Uterus (tissue), 4 donors: ENCODE measurements around the gene MID1. TPM values are rescaled to one million over a fixed set of nuclear protein-coding genes. Genes with fewer than 3 reads are reported as not detected.

ENCODE experiments used
- DNase-seq, 2 donors: peaks; one replicate each; pipeline ENCODE4 v3.0.0-alpha.2; 2019 to 2020
- H3K27ac ChIP-seq, 2 donors: fragments of 200-600 bp; sonication (generic); 1 replicate in 1 of 2; 2 replicates in 1 of 2; pipeline ENCODE4 v1.5.1; 2016 to 2018
- H3K27me3 ChIP-seq, 2 donors: fragments of 200-600 bp; sonication (generic); one replicate each; pipeline ENCODE4 v1.5.1; 2018 to 2019; ENCODE audit warnings: control low read depth in 1 of 2
- H3K36me3 ChIP-seq, 2 donors: fragments of 200-600 bp; sonication (generic); one replicate each; pipeline ENCODE4 v1.5.1; 2019; ENCODE audit warnings: control low read depth in 1 of 2
- H3K4me1 ChIP-seq, 2 donors: fragments of 200-600 bp; sonication (generic); one replicate each; pipeline ENCODE4 v1.5.1; 2018 to 2019; ENCODE audit warnings: control low read depth in 1 of 2
- H3K4me3 ChIP-seq, 2 donors: fragments of 200-600 bp; sonication (generic); 1 replicate in 1 of 2; 2 replicates in 1 of 2; pipeline ENCODE4 v1.5.1; 2018 to 2019; ENCODE audit warnings: mild to moderate bottlenecking in 1 of 2
- H3K9me3 ChIP-seq, 2 donors: fragments of 200-600 bp; sonication (generic); one replicate each; pipeline ENCODE4 v1.5.1; 2019; ENCODE audit warnings: control low read depth in 1 of 2
- POLR2A ChIP-seq, 2 donors: fragments of 450-650 bp; IDR thresholded peaks; one replicate each; pipeline ENCODE4 v1.6.1; 2016; ENCODE audit warnings: antibody characterized with exemption in 2 of 2, mild to moderate bottlenecking in 1 of 2, moderate library complexity in 1 of 2
- intact Hi-C: fragments of 100-400 bp; cut with DNase I; formaldehyde crosslinking; loops from one replicate; pipeline ENCODE4 v1.15.1; 2023; ENCODE audit warnings: low total_unique reads
- total RNA-seq, 4 donors: library from RNA; depleted of rRNA in 3 of 4; stranded (reverse); fragments of >200 nt in 3 of 4; gene quantifications; one replicate each; pipeline versions ENCODE4 v1.1.0 to v1.2.4, GENCODE V29; 2014 to 2023
- TF ChIP-seq, protein P1 (sequence below), 4 experiments: fragments of 200-600 bp in 2 of 4; fragments of 450-650 bp in 2 of 4; sonication (generic) in 2 of 4; IDR thresholded peaks; one replicate each; pipeline ENCODE4 v1.5.1; 2016 to 2019; ENCODE audit warnings: antibody characterized with exemption in 4 of 4, mild to moderate bottlenecking in 2 of 4, moderate library complexity in 1 of 4
- donor health status: DM: yes; HTN: yes; CAD: no.

The MID1 gene
- total RNA-seq, 4 donors from 2014 or later: 9.1 to 29.2 (median 18.8) TPM

- Histone ChIP-seq H3K27ac (peak overlapping the region in 1 of 2 donors; percentile 54), H3K9me3 (no peaks in the 10 kb centered on the region), H3K36me3 (no peaks in the 10 kb centered on the region), H3K4me3 (no peak overlapping the region), H3K27me3 (no peaks in the 10 kb centered on the region), H3K4me1 (no peaks in the 10 kb centered on the region)
- DNase-seq: no peak
- intact Hi-C loops: no loop called here
- TF ChIP-seq, protein P1, sequence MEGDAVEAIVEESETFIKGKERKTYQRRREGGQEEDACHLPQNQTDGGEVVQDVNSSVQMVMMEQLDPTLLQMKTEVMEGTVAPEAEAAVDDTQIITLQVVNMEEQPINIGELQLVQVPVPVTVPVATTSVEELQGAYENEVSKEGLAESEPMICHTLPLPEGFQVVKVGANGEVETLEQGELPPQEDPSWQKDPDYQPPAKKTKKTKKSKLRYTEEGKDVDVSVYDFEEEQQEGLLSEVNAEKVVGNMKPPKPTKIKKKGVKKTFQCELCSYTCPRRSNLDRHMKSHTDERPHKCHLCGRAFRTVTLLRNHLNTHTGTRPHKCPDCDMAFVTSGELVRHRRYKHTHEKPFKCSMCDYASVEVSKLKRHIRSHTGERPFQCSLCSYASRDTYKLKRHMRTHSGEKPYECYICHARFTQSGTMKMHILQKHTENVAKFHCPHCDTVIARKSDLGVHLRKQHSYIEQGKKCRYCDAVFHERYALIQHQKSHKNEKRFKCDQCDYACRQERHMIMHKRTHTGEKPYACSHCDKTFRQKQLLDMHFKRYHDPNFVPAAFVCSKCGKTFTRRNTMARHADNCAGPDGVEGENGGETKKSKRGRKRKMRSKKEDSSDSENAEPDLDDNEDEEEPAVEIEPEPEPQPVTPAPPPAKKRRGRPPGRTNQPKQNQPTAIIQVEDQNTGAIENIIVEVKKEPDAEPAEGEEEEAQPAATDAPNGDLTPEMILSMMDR (IDR thresholded peaks at IDR 0.05): no peak
- no peak for TF ChIP-seq POLR2A (IDR thresholded peaks at IDR 0.05)
Measured at GRCh38 chrX:10485326-10485725, 135.1 kb downstream of the MID1 start.

DNA sequence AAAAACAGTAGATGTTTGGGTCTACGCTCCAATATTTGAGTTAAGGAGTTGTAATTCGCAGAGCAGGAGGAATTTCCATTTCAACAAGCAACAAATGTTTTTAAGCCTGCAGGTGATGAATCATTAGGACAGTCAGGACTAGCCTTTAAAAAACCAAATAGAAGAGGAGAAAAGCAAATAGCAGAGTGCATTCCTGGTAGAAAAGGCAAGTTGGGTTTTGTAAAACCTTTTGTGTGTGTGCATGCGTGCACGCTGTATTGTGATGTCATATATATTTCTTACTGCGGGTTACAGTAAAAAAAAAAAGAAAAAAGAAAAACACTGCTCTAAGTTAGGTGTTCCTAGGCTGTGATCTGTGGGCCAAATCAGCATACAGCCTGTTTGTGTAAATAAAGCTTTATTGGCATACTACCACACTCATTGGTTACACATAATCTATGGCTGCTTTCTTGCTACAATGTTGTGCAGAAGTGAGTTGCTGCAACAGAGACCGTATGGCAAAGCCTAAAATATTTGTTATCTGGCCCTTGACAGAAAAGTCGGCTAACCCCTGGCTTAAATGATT, 135.6 kb downstream of the MID1 start:
- no peak for DNase-seq
- Histone ChIP-seq H3K4me3 (no peak overlapping the region), H3K4me1 (no peaks in the 10 kb centered on the region), H3K9me3 (no peaks in the 10 kb centered on the region), H3K27me3 (no peaks in the 10 kb centered on the region), H3K36me3 (no peaks in the 10 kb centered on the region), H3K27ac (peak overlapping the region in 1 of 2 donors; percentile 54)
- no peak for TF ChIP-seq POLR2A (IDR thresholded peaks at IDR 0.05)
- TF ChIP-seq, protein P1 (IDR thresholded peaks at IDR 0.05): no peak
- intact Hi-C loops: no loop called here

- intact Hi-C loops: no loop called here
- Histone ChIP-seq H3K27ac (peak overlapping the region; percentile 6 to 59), H3K27me3 (no peaks in the 10 kb centered on the region), H3K4me1 (no peaks in the 10 kb centered on the region), H3K9me3 (no peaks in the 10 kb centered on the region), H3K4me3 (no peak overlapping the region), H3K36me3 (no peaks in the 10 kb centered on the region)
- TF ChIP-seq, protein P1 (IDR thresholded peaks at IDR 0.05): no peak
- no peak for TF ChIP-seq POLR2A (IDR thresholded peaks at IDR 0.05)
- no peak for DNase-seq
Measured at GRCh38 chrX:10483191-10483831, 137.1 kb downstream of the MID1 start.

GRCh38 chrX:10482708-10483107, 137.7 kb downstream of the MID1 start:
- Histone ChIP-seq H3K27me3 (no peaks in the 10 kb centered on the region), H3K4me1 (no peaks in the 10 kb centered on the region), H3K27ac (no peak overlapping the region), H3K36me3 (no peaks in the 10 kb centered on the region), H3K4me3 (no peak overlapping the region), H3K9me3 (no peaks in the 10 kb centered on the region)
- no peak for DNase-seq
- intact Hi-C loops: no loop called here
- TF ChIP-seq POLR2A (IDR thresholded peaks at IDR 0.05): no peak
- TF ChIP-seq, protein P1 (IDR thresholded peaks at IDR 0.05): no peak

- peak overlapping the region in 1 of 2 donors; percentile 30 for H3K27ac ChIP-seq
- no peak overlapping the region for H3K4me3 ChIP-seq
Measured at GRCh38 chrX:10482261-10482660, 138.1 kb downstream of the MID1 start.

More at GRCh38 chrX:10482261-10482660, 138.1 kb downstream of the MID1 start:
- TF ChIP-seq, protein P1 (IDR thresholded peaks at IDR 0.05): no peak
- no peak for TF ChIP-seq POLR2A (IDR thresholded peaks at IDR 0.05)
- Histone ChIP-seq H3K9me3 (no peaks in the 10 kb centered on the region), H3K4me1 (no peaks in the 10 kb centered on the region), H3K27me3 (no peaks in the 10 kb centered on the region), H3K36me3 (no peaks in the 10 kb centered on the region)
- DNase-seq: no peak
- intact Hi-C loops: no loop called here
